WTC11 (cell line): ENCODE measurements around the gene TCP11L2.

Source experiments
- CTCF ChIP-seq: fragments of 200-600 bp; IDR thresholded peaks from 2 replicates; pipeline ENCODE4 v1.8.0; 2022; ENCODE audit warnings: antibody characterized with exemption
- ETV6 ChIP-seq: sonication (generic); formaldehyde crosslinking; IDR thresholded peaks from 2 replicates; pipeline ENCODE4 v1.8.1; 2022; ENCODE audit warnings: mild to moderate bottlenecking, missing genetic modification reagents
- JUN ChIP-seq: sonication (generic); formaldehyde crosslinking; IDR thresholded peaks from 2 replicates; pipeline ENCODE4 v1.8.0; 2023; ENCODE audit warnings: mild to moderate bottlenecking, missing genetic modification reagents
- TCF7 ChIP-seq: sonication (generic); formaldehyde crosslinking; IDR thresholded peaks from 2 replicates; pipeline ENCODE4 v1.8.0; 2022; ENCODE audit warnings: mild to moderate bottlenecking, low read depth, missing genetic modification reagents, moderate library complexity
- USF2 ChIP-seq: sonication (generic); formaldehyde crosslinking; IDR thresholded peaks from 2 replicates; pipeline ENCODE4 v1.8.1; 2023; ENCODE audit warnings: mild to moderate bottlenecking, missing genetic modification reagents, moderate library complexity
- ZNF512 ChIP-seq: sonication (generic); formaldehyde crosslinking; IDR thresholded peaks from 2 replicates; pipeline ENCODE4 v1.8.1; 2022; ENCODE audit warnings: missing genetic modification reagents, borderline replicate concordance

GRCh38 chr12:106308611-106309010 is 6.1 kb downstream of the TCP11L2 start:
- TF ChIP-seq ETV6 (CRISPR knock-in tag) (no peak), ZNF512 (CRISPR knock-in tag) (no peak), CTCF (no peak), USF2 (CRISPR knock-in tag) (no peak), JUN (no peak), TCF7 (CRISPR knock-in tag) (no peak)
